GM21619 (cell line): ENCODE results near the gene ZNF888.
"Not testable (repeated sequence)": the region's sequence is repeated elsewhere in the genome, so short reads cannot be mapped to it uniquely, and the experiment has no call there.

Experiments used
- ATAC-seq: cut with Tn5 transposase; IDR thresholded peaks from one replicate; pipeline ENCODE4 v1.9.1; 2021; ENCODE audit not compliant: unreplicated experiment

Gene ZNF888

DNA sequence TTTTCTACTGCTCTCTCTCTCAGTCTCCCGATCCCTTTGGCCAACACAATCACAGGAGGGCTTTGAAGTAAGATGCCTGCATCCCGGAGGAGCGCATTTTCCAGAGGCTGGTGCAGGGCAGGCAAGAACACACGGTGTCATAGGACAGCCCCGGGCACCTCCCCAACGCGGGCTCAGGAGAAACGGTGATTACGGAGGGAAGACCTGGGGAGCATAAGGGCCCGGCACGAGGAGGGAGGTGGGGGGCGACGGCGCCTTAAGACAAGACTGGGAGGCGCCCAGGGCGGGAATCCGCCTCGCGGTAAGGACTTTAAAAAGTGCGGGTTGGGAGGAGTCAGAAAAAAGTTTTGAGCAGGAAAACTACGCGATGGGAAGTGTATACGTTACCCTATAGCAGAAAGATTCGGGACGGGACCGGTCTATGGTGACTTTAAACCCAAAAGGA, 18.7 kb upstream of the ZNF888 start:
- peak; percentile 28 for ATAC-seq

DNA sequence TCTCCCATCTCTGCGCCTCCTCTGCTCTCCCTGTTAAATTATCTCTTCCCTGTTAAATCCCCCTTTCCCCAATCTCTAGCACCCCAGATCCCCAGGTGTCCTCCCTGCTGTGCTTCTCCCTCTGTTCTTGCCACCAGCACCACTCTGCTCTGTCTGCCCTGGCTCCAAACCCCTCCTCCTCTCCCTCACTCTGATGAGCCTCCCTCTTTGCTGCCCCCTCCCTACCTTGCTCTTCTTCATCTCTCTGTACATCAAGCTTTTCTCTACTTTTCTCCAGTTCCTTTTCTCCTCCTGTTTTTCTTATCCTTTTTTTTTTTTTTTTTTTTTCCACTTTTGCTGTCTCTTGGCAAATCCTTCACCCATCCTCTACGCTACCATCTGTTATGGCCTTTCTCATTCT, 18.3 kb upstream of the ZNF888 start:
- ATAC-seq, result not testable (repeated sequence)

DNA sequence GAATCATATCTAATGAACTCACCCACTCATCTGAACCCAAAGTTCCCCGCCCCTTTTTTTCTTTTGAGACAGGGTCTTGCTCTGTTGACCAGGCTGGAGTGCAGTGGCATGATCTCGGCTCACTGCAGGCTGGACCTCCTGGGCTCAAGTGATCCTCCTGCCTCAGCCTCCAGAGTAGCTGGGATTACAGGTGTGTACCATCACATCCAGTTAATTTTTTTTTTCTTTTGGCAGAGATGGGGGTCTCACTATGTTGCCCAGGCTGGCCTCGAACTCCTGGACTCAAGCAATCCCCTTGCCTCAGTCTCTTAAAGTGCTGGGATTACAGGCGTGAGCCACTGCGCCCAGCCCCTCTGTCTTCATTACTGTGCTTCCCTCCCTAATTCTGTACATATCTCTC, 17.7 kb upstream of the ZNF888 start:
- ATAC-seq, result not testable (repeated sequence)

DNA sequence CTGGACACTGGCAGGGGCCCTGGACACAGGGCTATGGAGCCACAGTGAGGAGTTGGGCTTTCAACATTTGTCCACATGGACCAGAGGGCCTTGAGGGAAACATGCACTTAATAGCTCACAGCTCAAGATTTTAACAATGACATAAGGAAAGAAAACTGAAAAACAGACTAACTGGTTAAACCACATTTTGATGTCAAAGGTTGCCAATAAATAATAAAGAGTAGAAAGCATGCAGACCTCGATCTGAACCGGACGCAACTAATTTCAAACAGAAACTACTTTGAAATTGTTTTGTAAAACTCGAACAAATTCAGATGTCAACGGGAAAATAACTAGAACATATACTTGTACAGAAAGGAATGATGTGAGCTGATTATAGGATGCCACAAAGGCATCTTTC, 15.5 kb upstream of the ZNF888 start:
- ATAC-seq, result no peak

DNA sequence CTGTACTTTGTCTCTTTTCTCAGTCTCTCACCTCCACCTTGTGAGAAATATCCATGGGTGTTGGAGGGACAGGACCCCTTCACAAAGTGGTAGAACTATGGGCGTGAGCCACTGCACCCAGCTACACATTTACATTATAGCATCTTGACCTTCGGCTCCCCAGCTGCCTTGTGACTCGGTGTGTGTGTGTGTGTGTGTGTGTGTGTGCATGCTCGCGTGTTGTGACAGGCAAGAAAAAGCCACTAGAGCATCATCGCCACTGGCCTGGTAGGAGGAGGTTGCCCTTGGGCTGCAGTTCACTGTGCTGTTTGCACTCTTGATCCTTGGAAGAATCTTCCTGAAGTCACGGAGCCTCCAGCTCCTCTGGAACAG, 13.7 kb upstream of the ZNF888 start:
- no peak for ATAC-seq

DNA sequence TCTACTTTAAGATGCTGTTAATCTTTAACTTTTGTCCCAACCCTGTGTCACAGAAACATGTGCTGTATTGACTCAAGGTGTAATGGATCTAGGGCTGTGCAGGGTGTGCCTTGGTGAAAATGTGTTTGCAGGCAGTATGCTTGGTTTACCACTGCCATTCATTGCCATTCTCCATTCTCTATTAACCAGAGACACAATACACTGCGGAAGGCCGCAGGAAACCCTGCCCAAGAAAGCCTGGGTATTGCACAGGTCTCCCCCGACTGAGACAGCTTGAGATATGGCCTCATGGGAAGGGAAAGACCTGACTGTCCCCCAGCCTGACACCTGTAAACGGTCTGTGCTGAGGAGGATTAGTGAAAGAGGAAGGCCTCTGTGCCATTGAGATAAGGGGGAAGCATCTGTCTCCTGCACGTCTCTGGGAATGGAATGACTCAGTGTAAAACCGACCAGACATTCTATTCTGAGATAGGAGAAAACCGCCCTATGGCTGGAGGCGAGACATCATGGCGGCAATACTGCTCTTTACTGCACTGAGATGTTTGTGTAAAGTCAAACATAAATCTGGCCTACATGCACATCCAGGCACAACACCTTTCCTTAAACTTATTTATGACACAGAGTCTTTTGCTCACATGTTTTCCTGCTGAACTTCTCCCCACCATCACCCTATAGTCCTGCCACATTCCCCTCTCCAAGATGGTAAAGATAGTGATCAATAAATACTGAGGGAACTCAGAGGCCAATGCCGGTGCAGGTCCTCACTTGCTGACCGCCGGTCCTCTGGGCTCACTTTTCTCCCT, 13.1 kb upstream of the ZNF888 start:
- ATAC-seq, result no peak

DNA sequence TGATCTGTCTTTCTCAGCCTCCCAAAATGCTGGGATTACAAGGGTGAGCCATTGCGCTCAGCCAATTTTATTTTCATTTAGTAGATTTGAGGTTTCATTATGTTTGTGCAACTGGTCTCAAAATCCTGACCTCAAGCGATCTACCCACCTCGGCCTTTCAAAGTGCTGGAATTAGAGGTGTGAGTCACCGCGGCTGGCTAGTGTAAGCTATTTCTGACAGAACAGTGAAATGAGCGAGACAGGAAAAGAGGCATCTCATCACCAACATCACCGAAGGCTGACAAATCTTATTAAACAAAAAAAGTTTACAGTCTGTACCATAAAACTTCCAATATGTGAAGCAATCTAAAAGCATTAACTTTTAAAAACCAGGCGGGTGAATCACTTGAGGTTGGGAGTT, 12.2 kb upstream of the ZNF888 start:
- no peak for ATAC-seq

DNA sequence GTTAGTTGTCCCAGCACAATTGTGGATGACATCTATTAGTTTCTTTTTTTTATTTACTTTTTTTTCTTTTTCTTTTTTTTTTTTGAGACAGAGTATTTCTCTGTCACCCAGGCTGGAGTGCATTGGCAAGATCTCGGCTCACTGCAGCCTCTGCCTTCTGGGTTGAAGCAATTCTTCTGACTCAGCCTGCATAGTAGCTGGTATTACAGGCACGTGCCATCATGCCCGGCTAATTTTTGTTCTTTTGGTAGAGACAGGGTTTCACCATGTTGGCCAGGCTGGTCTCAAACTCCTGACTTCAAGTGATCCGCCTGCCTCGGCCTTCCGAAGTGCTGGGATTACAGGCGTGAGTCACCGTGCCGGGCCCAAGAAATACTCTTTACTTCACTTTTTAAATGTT, 1.4 kb upstream of the ZNF888 start:
- ATAC-seq, result not testable (repeated sequence)

DNA sequence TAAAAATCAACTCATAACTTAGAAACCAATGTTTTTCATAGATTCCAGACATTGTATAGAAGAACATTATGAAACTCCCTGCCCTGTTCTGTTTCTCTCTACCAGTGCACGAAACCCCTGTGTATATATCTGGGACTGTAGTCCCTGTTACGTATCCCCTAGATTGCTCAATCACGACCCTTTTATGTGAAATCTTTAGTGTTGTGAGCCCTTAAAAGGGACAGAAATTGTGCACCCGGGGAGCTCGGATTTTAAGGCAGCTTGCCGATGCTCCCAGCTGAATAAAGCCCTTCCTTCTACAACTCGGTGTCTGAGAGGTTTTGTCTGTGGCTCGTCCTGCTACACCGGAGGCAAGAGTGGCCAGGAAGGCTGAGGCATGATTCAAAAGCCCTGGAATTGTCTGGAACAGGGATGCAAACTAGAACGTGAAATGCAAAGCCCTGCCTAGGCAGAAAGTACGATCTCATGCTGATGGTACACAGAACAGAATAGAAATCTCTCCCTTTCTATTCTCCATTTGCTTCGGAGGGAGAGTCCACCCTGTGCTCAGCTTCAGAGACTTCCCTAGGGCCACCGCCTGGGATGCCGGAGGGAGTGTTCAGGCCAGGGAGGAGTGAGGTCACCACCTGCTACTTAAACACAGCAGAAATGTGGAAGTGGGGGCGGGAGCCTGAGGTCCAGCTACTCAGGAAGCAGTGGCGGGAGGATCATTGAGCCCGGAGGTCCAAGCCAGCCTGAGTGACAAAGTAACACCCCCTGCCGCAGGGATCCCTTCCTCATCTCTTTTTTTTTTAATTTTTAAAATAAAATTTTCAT, 758 bp upstream of the ZNF888 start:
- ATAC-seq, result no peak

DNA sequence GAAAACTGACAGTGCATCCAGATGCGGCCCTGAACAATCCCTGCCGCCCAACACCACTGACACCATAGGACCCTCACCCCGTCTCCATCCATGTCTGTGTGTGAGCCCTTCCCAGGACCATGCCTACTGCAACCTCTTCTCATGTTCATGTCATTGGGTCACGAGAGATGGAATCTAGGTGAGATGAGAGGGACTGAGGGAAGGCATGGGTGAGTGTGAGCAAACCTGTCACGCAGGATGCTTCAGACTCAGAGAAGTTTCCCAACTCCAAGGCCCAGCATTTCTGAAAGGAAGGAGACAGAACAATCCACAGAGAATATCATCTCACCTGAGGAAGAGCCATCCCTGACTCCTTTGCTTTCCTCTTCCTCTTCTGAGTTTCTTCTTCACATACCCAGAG, 5.7 kb downstream of the ZNF888 start:
- ATAC-seq, result no peak

DNA sequence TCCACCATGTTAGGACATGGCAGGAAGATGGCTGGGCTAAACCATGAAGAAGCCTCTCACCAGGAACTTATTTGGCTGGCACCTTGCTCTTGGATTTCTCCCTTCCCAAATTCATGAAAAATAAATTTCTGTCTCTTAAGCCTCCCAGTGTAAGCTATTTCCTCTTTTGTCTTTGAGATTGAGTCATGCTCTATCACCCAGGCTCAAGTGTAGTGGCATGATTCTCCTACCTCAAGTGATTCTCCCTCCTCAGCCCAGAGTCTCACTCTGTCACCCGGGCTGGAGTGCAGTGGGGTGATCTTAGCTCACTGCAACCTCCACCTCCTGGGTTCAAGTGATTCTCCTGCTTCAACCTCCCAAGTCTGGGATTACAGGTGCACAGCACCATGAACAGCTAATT, 12.6 kb downstream of the ZNF888 start:
- ATAC-seq, result no peak

DNA sequence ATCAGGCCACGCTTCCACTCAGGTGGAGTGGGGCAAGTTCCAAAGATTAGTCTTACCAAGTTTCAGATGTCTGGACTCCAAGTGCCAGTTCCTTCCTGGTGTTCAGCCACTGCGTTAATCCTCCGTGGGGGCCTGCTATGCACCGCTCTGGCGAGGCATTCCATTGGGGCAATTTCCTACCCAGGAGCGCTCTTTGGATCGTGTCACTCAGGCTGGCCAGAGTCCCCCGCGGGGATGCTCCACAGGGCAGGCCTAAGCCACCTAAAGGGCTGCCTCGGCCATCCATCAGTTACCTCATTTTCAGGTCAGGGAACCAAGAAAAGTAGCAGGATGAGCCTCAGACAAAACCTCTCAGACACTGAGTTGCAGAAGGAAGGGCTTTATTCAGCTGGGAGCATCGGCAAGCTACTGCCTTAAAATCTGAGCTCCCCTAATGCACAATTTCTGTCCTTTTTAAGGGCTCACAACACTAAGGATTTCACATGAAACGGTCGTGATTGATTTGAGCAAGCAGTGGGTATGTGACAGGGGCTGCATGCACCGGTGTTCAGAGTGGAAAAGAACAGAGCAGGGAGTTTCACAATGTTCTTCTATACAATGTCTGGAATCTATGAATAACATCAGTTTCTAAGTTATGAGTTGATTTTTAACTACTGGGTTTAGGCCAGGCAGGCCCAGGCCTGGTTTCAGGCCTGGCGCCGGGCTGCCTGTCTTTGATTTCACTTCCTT, 19.0 kb downstream of the ZNF888 start:
- not testable (repeated sequence) for ATAC-seq

DNA sequence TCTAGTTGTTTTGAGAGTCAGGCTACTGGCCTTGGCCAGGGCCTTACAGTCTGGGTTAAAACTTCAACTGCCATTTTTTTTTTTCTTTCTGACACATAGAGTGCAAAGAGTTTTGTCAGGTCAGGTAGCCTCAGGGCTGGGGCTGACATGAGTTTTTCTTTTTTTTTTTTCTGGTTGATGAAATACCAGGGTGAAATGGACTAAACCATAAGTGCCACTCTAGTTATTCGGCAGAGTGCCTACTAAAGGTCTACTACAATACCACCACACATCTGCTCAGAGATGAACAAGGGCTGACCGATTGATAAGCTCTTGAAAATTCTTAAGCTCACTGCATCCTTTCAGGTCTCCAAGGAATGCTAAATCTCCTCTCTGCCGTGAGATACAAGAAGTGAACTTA, 21.4 kb downstream of the ZNF888 start:
- ATAC-seq, result no peak

DNA sequence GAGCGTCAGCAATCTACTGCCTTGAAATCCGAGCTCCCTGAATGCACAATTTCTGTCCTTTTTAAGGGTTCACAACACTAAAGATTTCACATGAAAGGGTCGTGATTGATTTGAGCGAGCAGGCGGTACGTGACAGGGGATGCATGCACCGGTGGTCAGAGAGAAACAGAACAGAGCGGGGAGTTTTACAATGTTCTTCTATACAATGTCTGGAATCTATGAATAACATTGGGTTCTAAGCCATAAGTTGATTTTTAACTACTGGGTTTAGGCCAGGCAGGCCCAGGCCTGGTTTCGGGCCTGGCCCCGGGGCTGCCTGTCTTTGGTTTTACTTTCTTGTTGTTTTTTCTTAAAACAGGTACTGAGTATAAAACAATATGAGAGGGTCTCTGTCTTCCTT, 24.6 kb downstream of the ZNF888 start:
- not testable (repeated sequence) for ATAC-seq

DNA sequence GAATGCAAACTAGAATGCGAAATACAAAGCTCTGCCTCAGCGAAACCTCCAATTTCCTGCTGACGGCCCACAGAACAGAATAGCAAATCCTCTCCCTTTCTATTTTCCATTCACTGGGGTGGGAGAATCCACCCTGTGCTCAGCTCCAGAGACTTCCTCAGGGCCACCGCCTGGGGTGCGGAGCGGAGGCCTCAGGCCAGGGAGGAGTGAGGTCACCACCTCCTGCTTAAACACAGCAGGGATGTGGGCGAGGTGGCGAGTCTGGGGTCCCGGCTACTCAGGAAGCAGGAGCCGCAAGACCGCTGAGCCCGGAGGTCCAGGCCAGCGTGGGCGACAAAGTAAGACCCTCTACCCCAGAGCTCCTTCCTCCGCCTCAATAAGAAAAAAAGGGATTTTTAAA, 25.1 kb downstream of the ZNF888 start:
- no peak for ATAC-seq

DNA sequence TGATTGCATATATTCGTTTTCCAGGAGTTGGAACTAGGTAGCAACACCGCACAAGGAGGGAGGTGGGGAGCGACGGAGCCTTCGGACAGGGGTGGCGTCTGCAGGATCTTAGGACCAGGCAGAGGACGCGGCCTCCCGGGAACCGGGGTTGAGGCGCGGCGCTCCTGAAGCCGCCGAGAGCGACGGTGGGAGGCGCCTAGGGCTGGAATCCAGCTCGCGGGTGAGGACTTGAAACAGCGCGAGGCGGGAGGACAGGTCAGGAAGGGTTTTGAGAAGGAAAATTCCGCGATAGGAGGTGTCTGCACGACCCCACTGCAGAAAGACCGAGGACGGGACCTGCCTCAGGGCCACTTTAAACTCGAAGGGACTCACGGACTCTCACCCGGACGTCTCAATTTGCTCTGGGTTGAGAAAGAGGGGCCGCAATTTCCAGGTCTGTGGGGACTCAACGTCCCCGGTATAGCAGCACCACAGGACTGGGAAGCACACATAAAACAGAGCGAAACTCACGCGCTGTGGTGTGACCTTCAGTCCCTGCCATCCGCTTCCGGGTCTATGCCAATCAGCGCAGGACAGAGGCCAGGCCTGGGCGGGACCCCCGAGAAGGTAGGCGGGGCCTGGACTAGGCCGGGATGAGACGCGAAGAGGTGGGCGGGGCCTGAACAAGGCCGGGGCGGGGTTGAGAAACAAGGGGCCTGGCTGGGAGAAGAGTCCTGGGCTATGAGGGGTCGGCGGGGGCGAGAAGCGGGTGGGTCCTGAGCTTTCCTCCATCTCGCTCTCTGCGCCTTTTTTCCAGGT, 25.9 kb downstream of the ZNF888 start, which contains the start of gene ZNF320:
TSS of gene ZNF320 (minus strand) at position 498 of the 798 bp plus-strand sequence. CDS start 7,380 bp downstream, outside the sequence.
- peak; percentile 97 for ATAC-seq

DNA sequence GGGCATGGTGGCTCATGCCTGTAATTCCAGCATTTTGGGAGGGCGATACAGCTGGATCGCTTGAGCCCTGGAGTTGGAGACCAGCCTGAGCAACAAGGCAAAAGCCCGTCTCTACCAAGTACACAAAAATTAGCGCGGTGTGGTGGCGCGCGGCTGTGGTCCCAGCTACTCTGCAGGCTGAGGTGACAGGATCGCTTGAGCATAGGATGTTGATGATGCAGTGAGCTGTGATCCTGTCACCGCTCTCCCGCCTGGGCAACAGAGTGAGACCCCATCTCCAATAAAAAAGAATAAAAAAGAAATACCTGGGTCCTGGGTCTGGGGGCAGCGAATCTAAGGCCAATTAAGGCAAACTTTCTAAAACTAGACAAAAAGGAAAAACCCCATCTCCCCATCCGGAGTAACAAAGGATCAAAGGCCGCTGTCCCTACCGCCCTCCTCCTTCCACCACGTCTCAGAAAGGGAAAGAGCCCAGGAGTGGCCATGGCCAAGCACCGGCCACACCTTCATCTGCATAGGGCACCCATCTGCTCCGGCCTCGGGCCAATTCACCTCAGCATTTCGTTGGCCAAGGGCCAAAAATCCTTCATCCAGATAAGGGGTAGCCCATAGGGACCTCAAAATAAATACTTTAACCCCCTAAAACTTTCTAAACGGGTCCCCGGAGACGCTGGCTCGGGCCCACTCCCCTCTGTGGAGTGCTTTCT, 26.6 kb downstream of the ZNF888 start:
- peak; percentile 15 for ATAC-seq

DNA sequence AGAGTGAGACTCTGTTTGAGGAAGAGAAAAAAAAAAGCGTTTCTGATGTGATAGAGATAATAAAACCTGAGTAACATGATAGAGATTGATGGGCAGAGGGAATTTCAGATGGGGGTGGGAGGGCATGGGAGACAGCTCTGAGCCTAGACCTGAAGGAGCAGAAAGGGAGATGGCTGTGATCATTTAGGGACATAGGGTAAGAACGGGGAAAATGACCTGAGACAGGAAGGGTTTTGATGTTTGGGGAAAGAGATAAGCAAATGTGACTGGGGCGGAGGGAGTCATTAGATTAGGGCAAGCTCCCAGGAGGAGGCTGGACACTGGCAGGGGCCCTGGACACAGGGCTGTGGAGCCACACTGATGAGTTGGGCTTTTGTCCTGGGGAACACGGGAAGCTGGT, 31.9 kb downstream of the ZNF888 start:
- no peak for ATAC-seq

DNA sequence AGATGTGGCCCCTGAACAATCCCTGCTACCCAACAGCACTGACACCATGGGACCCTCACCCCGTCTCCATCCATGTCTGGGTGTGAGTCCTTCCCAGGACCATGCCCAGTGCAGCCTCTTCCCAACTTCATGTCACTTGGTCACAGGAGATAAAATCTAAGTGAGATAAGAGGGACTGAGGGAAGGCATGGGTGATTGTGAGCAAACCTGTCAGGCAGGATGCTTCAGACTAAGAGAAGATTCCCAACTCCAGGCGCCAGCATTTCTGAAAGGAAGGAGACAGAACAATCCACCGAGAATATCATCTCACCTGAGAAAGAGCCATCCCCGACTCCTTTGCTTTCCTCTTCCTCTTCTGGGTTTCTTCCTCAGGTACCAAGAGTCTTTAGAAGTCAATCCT, 33.3 kb downstream of the ZNF888 start:
- no peak for ATAC-seq

DNA sequence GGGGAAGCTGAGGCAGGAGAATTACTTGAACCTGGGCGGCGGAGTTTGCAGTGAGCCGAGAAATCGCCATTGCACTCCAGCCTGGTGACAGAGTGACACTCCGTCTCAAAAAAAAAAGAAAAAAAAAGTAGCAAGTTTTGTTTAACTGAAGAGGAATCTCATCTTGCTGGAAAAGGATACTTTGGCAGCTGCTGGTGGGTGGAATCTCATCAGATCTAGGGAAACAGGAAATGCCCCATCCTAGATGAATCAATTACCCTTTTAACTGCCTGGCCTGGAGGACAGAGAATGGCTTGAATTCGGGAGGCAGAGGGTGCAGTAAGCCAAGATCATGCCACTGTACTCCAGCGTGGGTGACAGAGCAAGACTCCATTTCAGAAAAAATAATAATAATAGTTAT, 34.2 kb downstream of the ZNF888 start:
- ATAC-seq, result no peak
